Measurements from ENCODE around the gene TPI1.
"Not testable (repeated sequence)": the region's sequence is repeated elsewhere in the genome, so short reads cannot be mapped to it uniquely, and the experiment has no call there.

TPI1 gene

GRCh38 chr12:6869049-6870021, 2.0 kb downstream of the TPI1 start:
- peak; percentile 64 for DNase-seq

GRCh38 chr12:6870304-6870703, 3.0 kb downstream of the TPI1 start:
- DNase-seq = not testable (repeated sequence)

- DNase-seq = no peak
These were observed 4.0 kb downstream of the TPI1 start for GRCh38 chr12:6871052-6871957.

GRCh38 chr12:6872073-6873048, 5.0 kb downstream of the TPI1 start:
- DNase-seq = peak; percentile 54

- peak; percentile 82 for DNase-seq
These were observed 6.0 kb downstream of the TPI1 start, which contains the start of gene SPSB2 for GRCh38 chr12:6873094-6874014. TSS of gene SPSB2 (minus strand) at chr12:6873303. CDS start at chr12:6872901, 402 bp downstream.

GRCh38 chr12:6874015-6874368, 6.7 kb downstream of the TPI1 start:
- not testable (repeated sequence) for DNase-seq

- not testable (repeated sequence) for DNase-seq
These were observed 12.5 kb downstream of the TPI1 start for GRCh38 chr12:6879824-6880223.

- DNase-seq = no peak
These were observed 15.9 kb downstream of the TPI1 start for GRCh38 chr12:6883252-6883651.

GRCh38 chr12:6883683-6884082, 16.4 kb downstream of the TPI1 start:
- no peak for DNase-seq

GRCh38 chr12:6884539-6884938, 17.2 kb downstream of the TPI1 start:
- DNase-seq = no peak

- DNase-seq = not testable (repeated sequence)
These were observed 19.1 kb downstream of the TPI1 start for GRCh38 chr12:6886206-6886999.

- no peak for DNase-seq
These were observed 20.1 kb downstream of the TPI1 start for GRCh38 chr12:6887460-6887859.

GRCh38 chr12:6888360-6888759, 21.0 kb downstream of the TPI1 start:
- DNase-seq = no peak

GRCh38 chr12:6888794-6889193, 21.5 kb downstream of the TPI1 start:
- not testable (repeated sequence) for DNase-seq

GRCh38 chr12:6889775-6890573, 22.6 kb downstream of the TPI1 start:
- not testable (repeated sequence) for DNase-seq

GRCh38 chr12:6890789-6891645, 23.7 kb downstream of the TPI1 start:
- DNase-seq = peak; percentile 97

GRCh38 chr12:6891646-6892001, 24.3 kb downstream of the TPI1 start:
- DNase-seq = no peak

- not testable (repeated sequence) for DNase-seq
These were observed 25.4 kb downstream of the TPI1 start for GRCh38 chr12:6892683-6893082.

All from NCI-H1092 treated with DMSO at 0.1 percent for 48 hours (cell line).